SK-N-SH (cell line): ENCODE results near the gene TUBD1.

Source experiments
- CHD2 ChIP-seq: fragments of 150-350 bp; IDR thresholded peaks from 2 replicates; pipeline ENCODE4 v1.6.1; 2018; ENCODE audit warnings: low read length; ENCODE audit not compliant: partially characterized antibody
- CTCF ChIP-seq: fragments of 200-600 bp; sonication (generic); IDR thresholded peaks from 2 replicates; pipeline ENCODE4 v1.6.1; 2017; ENCODE audit warnings: antibody characterized with exemption, mild to moderate bottlenecking, moderate library complexity
- EP300 ChIP-seq, 2 experiments: IDR thresholded peaks; 2 replicates each; pipeline versions ENCODE4 v1.4.0 to v1.6.1; 2012; ENCODE audit warnings: borderline replicate concordance in 1 of 2, low read depth in 1 of 2, low read length in 1 of 2
- MAX ChIP-seq: IDR thresholded peaks from 2 replicates; pipeline ENCODE4 v1.4.0; 2012; ENCODE audit warnings: low read depth
- POLR2AphosphoS5 ChIP-seq: IDR thresholded peaks from 2 replicates; pipeline ENCODE4 v1.6.1; 2012; ENCODE audit warnings: low read depth, low read length
- RAD21 ChIP-seq: IDR thresholded peaks from 2 replicates; pipeline ENCODE4 v1.6.1; 2012; ENCODE audit warnings: mild to moderate bottlenecking, low read length
- USF1 ChIP-seq: IDR thresholded peaks from 2 replicates; pipeline ENCODE4 v1.4.0; 2012; ENCODE audit warnings: low read depth, borderline replicate concordance
- YY1 ChIP-seq: IDR thresholded peaks from 2 replicates; pipeline ENCODE4 v1.4.0; 2012; ENCODE audit warnings: low read depth, mild to moderate bottlenecking

GRCh38 chr17:59899099-59899498 is 6.4 kb upstream of the TUBD1 start:
- TF ChIP-seq RAD21 (no peak), EP300 (IDR thresholded peaks at IDR 0.05; ENCODE audit: borderline replicate concordance in 1 of 2, low read depth in 1 of 2, low read length in 1 of 2) (no peak), USF1 (no peak), CHD2 (no peak), MAX (no peak), POLR2AphosphoS5 (no peak), YY1 (no peak), CTCF (no peak)
